NCI-H526 treated with DMSO at 0.1 percent for 48 hours (cell line): ENCODE measurements around the gene SLC9A3.

Experiments used
- DNase-seq: peaks from one replicate; lab custom pipeline; 2025; lab: John Stamatoyannopoulos, UW

The SLC9A3 gene

DNA sequence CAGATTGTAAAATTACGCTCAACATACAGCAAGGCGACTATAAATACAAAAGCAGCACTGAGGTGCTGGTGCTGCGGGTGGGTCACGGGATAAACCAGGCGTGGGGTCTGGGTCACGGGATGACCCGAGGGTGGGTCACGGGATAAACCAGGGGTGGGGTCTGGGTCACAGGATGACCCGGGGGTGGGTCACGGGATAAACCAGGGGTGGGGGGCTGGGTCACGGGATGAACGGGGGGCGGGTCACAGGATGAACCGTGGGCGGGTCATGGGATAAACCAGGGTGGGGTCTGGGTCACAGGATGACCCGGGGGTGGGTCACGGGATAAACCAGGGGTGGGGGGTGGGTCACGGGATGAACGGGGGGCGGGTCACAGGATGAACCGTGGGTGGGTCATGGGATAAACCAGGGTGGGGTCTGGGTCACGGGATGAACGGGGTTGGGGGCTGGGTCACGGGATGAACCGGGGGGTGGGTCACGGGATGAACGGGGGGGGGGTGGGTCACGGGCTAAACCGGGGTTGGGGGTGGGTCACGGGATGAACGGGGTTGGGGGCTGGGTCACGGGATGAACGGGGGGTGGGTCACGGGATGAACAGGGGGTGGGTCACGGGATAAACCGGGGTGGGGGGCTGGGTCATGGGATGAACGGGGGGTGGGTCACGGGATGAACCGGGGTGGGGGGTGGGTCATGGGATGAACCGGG is 30.2 kb upstream of the SLC9A3 start:
- DNase-seq: no peak

DNA sequence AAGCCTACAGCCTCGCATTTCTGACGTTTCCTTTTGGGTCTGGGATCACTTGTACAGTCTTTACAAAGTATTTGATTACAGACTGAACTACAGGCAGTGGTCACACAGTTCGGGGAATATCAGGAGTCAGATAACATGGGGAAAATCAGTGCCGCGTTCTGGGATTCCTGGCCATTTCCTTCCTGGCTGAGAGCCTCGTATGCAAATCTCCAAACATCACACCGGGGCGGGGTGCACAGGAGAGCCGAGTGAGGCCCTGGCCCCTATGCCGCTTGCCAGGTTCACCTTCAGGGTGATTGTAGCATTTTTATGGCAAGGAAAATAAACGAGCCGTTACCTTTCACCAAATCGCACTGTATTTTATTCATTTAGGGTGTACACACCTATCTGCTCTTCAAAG is 29.6 kb upstream of the SLC9A3 start:
- no peak for DNase-seq

DNA sequence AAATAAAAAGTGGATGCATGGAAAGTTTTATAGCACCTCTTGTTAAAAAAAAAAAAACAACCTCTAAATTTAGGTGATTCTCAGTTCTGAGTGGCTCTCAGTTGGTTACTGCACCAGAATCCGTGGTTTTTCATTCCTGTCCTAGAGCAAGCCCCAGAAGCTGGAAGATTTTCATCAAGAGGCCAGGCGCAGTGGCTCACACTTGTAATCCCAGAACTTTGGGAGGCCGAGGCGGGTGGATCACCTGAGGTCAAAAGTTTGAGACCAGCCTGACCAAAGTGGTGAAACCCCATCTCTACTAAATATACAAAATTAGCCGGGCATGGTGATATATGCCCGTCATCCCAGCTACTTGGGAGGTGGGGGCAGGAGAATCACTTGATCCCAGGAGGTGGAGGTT is 27.2 kb upstream of the SLC9A3 start:
- no peak for DNase-seq

- DNase-seq: no peak
Observed at GRCh38 chr5:549229-549628, 25.0 kb upstream of the SLC9A3 start.

- no peak for DNase-seq
Observed at GRCh38 chr5:548256-548655, 24.0 kb upstream of the SLC9A3 start.

DNA sequence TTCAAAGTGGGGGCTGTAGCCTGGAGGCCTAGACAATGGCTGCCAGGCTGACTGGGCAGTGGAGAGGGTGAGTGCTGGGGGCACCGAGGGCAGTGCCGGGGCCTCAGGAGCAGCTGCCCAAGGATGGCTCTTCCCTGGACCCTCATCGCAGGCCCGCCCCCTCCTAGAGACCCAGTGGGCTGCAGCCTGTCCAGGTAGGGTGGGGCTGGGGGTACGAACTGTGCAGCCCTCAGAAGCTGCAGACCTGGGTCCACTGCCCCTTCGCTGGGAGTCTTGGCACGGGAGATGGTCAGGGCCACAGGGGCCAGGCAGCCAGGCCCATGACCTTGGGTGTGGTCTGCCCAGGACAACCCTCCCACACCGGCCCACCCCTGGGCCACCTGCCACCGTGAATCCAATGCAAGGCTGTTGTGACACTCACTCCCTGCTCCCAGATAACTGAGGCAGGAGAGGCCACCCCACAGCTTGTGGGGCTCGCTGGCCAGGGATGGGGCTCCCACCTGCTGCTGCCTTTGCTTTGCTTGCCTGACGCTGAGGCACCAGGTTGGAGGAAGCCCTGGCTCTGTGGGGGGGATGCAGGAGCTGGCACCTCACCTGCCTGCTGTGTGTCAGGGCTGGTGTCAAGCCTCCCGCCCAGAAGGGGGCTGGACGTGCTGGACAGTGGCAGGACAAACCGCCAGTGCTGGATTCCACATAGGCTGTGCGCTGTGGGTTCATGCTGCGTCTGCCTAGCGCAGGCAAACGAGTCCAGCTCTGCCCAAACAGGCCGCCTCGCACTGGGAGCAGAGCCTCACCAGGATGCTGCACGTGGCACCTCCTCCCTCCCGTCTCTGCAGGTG is 23.1 kb upstream of the SLC9A3 start:
- no peak for DNase-seq

- DNase-seq: no peak
Observed at GRCh38 chr5:546376-546908, 22.2 kb upstream of the SLC9A3 start.

DNA sequence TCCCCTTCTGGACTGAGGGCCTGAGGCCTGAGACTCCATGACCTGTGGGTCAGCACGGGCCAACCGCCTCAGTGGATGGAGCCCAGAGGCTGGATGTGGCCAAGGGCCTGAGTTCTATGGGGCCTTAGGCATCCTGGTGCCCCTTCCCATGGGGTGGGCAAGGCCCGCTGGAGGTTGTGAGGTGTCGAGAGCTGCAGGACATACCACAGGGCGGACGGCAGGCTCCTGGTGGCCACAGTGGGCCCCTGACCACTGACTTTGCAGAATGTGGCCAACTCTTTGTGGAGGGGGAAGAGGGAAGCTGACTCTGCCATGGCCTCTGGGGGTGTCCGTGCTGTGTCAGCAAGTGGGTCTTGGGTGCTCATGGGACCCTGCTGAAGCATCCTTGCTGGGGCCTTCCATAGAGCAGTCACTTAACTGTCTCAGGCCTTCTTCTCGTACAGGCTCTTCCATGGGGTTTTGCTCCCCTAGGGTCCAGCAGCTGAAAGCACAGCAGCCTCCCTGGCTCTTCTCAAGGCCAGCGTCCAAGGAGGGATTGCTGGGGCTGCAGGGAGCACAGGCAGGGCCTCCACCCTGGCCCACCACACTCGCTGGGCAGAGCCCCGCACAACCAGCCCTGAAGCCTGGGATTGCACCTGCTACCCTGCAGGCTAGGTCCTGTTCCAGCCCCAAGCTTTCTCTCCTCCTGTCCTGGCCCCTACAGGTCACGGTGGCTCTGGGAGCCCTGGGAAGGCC is 21.6 kb upstream of the SLC9A3 start:
- no peak for DNase-seq

DNA sequence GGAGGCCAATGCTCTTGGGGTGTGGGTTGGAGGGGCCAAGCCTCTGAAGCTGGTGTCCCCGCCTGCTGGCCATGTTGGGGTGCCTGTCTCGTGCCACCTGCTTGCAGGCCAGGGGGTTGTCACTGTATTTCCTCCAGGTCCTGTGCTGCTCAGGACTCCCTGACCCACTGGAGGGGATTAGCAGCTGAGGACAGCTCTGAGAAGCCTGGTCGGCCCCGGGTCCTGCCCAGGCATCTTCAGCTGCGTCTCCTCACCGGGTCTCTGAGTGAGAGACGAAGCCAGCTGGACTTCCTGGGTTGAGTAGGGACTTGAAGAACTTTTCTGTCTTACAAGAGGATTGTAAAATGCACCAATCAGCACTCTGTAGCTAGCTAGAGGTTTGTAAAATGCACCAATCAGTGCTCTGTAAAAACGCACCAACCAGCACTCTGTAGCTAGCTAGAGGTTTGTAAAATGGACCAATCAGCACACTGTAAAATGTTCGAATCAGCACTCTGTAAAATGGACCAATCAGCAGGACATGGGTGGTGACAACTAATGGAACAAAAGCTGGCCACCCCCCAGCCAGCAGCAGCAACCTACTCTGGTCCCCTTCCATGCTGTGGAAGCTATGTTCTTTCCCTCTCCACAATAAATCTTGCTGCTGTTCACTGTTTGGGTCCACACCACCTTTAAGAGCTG is 20.6 kb upstream of the SLC9A3 start:
- no peak for DNase-seq

DNA sequence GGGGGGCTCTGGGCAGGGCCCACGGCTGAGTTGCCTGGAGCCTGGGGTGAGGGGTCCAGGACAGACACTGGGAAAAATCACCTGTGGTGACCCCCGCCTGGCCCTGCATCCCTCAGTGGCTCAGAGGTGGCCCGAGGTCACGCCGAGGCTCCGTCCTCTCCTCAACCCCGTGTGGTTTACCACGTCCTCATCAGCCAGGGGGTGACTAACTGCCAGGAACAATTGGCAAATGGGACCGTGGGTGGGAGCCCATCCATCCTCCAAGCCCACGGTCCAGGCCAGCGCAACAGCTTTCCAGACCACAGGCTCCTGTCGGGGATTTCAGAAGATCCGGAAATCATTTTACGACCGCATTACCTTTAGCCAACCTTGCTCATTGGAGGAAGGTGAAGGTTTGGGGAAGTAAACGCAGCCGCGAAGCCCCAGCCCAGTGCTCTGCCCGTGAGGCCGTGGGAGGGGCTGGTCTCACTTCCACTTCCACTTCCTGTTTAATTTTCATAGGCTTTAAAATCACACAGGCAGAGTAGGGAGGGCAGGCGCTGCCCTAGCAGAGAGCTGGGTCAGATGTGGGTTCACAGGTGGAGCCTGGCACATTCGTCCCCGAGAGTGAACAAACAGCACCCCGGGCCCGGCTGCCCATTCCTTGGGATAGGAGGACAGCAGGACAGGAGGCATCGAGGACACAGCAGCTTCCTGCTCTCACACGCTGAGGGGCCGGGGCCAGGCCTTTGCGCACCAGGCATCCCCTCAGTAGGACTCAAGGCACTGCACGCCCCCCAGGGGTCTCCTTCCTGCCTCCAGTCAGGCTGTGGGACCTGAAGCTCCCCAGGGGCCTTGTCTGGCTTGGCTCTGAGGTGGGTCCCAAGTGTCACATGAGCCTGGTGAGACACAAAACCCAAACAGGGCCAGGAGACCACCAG is 19.8 kb upstream of the SLC9A3 start:
- DNase-seq: no peak

DNA sequence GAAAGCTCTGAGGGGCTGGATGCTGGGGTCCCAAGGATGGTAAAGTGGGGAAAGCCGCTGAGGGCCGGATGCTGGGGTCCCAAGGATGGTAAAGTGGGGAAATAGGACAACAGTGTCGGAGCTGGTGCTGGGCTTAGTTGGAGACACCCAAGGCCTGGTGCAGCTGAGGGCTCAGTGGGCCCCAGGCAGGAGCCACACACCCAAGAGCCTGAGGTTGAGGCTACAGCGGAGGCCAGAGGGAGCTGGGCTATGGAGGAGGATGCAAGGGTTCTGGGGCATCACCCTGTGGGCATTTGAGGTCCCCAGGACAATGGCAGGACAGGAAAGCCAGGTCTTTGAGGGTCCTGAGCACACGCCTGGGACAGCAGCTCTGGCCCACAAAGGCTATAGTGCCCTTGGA is 19.1 kb upstream of the SLC9A3 start:
- no peak for DNase-seq

DNA sequence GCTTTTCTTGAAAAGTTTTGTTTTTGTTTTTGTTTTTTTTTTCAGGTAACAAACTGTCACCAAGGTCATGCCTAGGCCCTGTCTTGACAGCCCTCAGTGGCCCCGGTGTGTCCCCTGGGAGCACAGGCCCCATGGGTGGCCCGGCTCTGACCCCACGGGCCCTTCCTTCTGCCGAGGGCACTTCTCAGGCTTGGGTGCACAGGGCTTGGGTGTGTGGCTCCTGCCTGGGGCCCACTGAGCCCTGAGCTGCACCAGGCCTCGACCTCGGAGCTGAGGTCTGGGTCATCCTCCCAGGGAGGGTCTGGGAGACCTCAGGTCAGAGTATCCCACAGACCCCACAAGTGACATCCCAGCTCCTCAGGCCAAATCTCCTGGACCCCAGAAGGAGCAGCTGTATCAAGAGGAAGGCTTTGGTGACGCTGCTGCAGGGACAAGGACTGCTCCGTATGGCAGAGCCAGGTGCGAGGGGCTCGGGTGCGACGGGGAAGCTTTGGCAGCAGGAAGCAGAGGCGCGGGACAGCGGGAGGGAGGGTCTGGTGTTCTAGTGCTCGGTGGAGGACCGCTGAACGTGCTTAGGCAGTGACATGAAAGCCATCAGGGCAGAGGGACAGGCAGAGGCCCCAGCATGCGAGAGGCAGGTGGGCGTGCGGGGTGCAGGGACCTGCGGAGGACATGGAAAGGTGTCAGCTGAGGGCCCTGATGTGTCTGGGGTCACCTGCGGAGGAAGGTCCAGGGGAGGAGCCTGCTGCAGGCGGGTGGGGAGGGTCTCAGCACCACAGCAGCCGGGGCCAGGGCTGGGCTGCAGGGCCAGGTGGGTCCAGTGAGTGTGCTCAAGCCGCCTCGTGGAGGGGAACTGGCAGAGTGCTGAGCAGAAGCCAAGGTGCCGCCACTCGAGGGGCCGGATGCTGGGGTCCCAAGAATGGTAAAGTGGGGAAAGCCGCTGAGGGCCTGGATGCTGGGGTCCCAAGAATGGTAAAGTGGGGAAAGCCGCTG is 18.4 kb upstream of the SLC9A3 start:
- DNase-seq: no peak

- DNase-seq: no peak
Observed at GRCh38 chr5:541539-542318, 17.5 kb upstream of the SLC9A3 start.

DNA sequence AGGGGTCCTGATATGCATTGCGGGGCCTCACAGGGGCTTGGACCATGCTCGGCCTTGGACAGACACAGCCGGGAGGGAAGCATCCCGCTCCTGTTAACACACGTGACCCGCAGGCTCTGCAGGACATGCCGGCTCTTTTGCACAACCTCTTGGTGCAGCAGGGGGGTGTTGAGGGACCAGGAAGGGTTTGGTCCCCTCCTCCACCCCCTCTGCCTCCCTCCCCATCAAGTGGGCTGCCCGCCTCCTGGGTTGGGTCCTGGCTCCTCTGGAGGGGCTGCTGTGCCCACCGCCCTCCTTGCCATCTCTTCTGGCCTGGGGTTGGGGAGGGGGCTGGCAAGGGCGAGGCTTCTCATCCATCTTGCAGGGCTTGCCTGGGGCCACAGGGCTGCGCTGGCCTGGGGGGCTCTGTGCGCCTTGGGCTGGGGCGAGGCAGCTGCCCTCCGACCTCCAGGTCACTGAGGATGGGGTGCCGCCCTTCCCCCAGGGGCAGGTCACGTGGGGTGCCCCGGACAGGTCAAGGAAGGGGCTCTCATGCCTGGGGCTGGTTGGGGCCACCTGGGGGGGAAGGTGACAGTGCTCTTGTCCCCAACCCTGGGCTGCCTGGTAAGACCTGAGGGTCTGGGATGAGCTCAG is 16.8 kb upstream of the SLC9A3 start:
- no peak for DNase-seq

GRCh38 chr5:540071-540905 is 16.0 kb upstream of the SLC9A3 start:
- no peak for DNase-seq

GRCh38 chr5:539469-540070 is 15.3 kb upstream of the SLC9A3 start:
- DNase-seq: no peak
